Fibroblast of mammary gland (primary cell): ENCODE data around the gene GNG2.

ENCODE experiments used
- DNase-seq: peaks from one replicate; pipeline ENCODE4 v3.0.0-alpha.2; 2010; ENCODE audit warnings: low read depth
- H3K4me3 ChIP-seq: 2 replicates; pipeline ENCODE4 v1.5.1; 2011; ENCODE audit warnings: low read depth, mild to moderate bottlenecking, low read length, moderate library complexity; ENCODE audit not compliant: control insufficient read depth
- CTCF ChIP-seq: conservative IDR thresholded peaks from 2 replicates; pipeline ENCODE4 v1.5.1; 2011; ENCODE audit warnings: low read depth, low read length, inconsistent platforms; ENCODE audit not compliant: control insufficient read depth, insufficient read depth

GNG2 gene

GRCh38 chr14:51836417-51836816, 24.0 kb upstream of the GNG2 start:
- no peak overlapping the region for H3K4me3 ChIP-seq
- no peak for DNase-seq
- no peak for TF ChIP-seq CTCF

GRCh38 chr14:51844081-51844881, 16.1 kb upstream of the GNG2 start:
- DNase-seq = no peak
- TF ChIP-seq CTCF = no peak
- H3K4me3 ChIP-seq = no peak overlapping the region

GRCh38 chr14:51845811-51846210, 14.6 kb upstream of the GNG2 start:
- no peak overlapping the region for H3K4me3 ChIP-seq

GRCh38 chr14:51846631-51847488, 13.6 kb upstream of the GNG2 start:
- no peak for TF ChIP-seq CTCF

More at GRCh38 chr14:51845811-51846210, 14.6 kb upstream of the GNG2 start:
- peak; percentile 29 for DNase-seq
- TF ChIP-seq CTCF = no peak

GRCh38 chr14:51847489-51847796, 13.0 kb upstream of the GNG2 start:
- no peak for TF ChIP-seq CTCF
- DNase-seq = no peak

More at GRCh38 chr14:51846631-51847488, 13.6 kb upstream of the GNG2 start:
- no peak overlapping the region for H3K4me3 ChIP-seq
- no peak for DNase-seq

GRCh38 chr14:51848120-51848519, 12.3 kb upstream of the GNG2 start:
- H3K4me3 ChIP-seq = no peak overlapping the region
- peak; percentile 38 for DNase-seq

More at GRCh38 chr14:51847489-51847796, 13.0 kb upstream of the GNG2 start:
- H3K4me3 ChIP-seq = no peak overlapping the region

More at GRCh38 chr14:51848120-51848519, 12.3 kb upstream of the GNG2 start:
- TF ChIP-seq CTCF = no peak
